Measurements from ENCODE around the gene PKNOX2.

Gene PKNOX2

DNA sequence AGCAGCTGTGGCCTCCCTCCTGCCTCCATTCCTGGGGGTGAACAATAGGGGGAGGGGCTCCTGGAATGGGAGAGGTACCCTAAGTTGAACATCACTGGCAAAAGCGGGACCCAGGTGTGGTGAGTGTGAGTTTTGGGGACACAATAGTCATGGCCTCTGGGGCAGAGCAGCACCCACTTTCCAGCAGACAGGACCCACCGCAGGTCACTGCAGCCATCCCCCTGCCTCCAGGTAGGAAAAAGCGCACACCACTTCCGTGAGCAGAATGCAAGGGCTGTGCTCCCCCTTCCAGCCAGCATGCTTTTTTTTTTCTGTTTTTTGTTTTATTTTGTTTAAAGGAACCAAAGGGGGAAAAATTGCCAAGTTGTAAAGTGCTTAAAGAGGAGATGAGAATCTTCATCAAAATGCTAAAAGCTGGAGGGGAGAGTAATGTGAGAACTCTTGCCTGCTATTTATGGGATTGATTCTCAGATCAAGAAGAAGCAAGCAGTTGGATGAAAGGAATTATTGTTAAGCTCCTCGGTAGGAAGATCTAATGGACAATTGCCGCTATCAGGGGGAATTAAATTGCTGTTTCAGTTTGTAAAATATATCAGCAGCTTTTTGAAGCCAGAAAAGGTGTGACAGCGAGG is 178.7 kb downstream of the PKNOX2 start:
- TF ChIP-seq, protein P1, sequence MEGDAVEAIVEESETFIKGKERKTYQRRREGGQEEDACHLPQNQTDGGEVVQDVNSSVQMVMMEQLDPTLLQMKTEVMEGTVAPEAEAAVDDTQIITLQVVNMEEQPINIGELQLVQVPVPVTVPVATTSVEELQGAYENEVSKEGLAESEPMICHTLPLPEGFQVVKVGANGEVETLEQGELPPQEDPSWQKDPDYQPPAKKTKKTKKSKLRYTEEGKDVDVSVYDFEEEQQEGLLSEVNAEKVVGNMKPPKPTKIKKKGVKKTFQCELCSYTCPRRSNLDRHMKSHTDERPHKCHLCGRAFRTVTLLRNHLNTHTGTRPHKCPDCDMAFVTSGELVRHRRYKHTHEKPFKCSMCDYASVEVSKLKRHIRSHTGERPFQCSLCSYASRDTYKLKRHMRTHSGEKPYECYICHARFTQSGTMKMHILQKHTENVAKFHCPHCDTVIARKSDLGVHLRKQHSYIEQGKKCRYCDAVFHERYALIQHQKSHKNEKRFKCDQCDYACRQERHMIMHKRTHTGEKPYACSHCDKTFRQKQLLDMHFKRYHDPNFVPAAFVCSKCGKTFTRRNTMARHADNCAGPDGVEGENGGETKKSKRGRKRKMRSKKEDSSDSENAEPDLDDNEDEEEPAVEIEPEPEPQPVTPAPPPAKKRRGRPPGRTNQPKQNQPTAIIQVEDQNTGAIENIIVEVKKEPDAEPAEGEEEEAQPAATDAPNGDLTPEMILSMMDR (IDR thresholded peaks at IDR 0.05; ENCODE audit: low read depth, low read length, missing control alignments): no peak

DNA sequence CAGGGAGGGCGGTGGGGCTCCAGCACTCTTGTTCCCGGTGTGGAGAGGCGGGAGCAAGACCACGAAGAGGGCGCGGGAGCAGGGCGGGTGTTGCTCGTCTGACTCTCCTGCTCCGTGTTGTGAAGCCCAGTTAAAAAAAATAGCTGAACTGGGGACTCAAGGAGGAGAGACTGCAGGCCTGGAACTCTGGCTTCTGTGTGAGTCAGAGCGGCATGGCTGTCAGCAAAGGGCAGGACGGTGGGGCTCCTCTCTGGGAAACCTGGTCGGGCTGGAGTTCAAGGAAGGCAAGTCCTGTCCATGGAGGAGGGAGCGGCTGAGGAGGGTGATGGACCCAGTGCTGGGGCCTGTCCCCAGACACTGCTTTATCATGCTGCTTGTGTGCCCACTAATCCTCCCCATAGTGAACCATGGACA is 179.2 kb downstream of the PKNOX2 start:
- H3K4me3 ChIP-seq (replicated peaks; ENCODE audit: low read depth, low read length): no peak overlapping the region
- TF ChIP-seq, protein P1 (IDR thresholded peaks at IDR 0.05; ENCODE audit: low read depth, low read length, missing control alignments): no peak
- DNase-seq (ENCODE audit: extremely low read depth, low read depth): no peak

More for the DNA sequence above, 178.7 kb downstream of the PKNOX2 start:
- H3K4me3 ChIP-seq (replicated peaks; ENCODE audit: low read depth, low read length): no peak overlapping the region
- DNase-seq (ENCODE audit: extremely low read depth, low read depth): no peak

DNA sequence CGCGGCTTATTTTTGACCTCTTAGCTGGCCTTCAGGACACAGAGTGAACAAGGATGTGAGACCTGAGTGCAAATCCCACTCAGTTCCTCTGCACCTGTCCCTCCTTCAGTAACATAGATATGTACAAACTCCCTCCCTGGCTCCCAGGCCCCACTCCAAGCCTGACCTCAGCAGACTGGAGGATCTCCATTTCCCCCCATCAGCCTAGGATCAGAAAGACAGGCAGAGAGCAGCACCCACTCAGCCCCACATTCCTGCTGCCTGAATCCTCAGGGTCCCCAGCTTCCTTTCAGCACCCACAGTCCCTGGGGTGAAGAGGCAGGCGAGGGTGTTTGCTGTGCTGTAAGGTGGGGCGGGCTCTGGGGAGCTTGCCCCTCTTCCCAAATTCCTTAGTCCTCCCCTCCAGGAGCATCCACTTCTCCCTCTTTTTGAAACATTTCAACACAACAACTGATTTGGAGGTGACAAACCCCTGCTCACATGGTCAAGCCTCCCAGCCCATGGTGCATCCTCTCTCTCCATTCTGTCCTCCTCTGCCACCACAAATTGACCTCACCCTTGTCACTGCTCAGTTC is 180.4 kb downstream of the PKNOX2 start:
- H3K4me3 ChIP-seq (replicated peaks; ENCODE audit: low read depth, low read length): no peak overlapping the region
- TF ChIP-seq, protein P1 (IDR thresholded peaks at IDR 0.05; ENCODE audit: low read depth, low read length, missing control alignments): no peak
- DNase-seq (ENCODE audit: extremely low read depth, low read depth): no peak

DNA sequence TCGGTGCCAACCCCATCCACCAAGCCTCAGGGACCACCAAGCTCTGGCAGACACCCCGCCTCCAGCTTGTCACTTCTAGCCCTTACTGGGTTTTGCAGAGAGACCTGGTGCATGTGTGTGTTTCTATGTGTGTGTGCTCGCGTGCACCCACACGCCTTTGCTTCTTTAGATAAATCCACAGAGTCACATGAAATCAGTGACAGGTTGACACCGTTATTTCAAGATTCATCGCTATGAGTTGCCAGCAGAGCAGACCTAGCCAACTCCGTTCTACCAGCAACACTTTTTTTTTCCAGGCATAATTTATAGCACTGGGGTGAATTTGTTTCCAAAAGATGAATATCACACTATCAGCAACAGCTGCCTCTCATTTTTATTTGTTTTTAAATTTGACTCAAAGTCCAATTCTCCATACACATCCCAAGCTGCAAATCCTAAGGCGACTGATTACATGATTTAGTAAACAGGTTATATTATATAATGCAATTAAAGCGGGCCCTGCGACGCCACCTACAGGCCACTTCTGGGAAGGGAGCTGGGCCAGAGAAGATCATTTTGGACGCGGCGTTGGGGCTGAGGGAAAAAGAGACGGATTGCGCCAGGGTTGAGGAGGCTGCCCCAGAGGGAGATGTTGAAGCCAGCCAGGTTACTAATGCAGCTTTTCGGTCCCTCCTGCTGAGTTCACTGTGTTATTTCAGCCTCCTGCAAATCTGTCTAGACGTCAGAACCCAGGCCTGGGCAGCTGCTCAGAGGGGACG is 181.0 kb downstream of the PKNOX2 start:
- no peak for DNase-seq (ENCODE audit: extremely low read depth, low read depth)

DNA sequence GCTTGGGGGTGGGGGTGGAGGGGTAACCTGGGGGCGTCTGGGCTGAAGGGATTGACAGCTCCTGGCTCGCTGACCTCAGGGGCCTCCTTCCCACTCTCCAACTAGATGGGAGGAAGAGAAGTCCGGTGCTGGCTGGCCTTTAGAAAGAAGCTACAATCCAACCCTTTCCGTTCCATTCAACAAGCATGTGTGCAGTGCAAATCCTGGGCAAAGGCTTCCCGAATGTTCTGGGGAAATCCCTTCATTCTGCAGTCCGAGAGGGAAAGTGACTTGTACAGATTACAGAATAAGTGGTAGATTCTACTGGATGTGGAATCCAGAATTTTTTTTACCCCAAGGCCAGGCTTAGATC is 181.6 kb downstream of the PKNOX2 start:
- TF ChIP-seq, protein P1 (IDR thresholded peaks at IDR 0.05; ENCODE audit: low read depth, low read length, missing control alignments): no peak
- DNase-seq (ENCODE audit: extremely low read depth, low read depth): no peak
- H3K4me3 ChIP-seq (replicated peaks; ENCODE audit: low read depth, low read length): no peak overlapping the region

More for the DNA sequence above, 181.0 kb downstream of the PKNOX2 start:
- TF ChIP-seq, protein P1 (IDR thresholded peaks at IDR 0.05; ENCODE audit: low read depth, low read length, missing control alignments): peak; percentile 86
- no peak overlapping the region for H3K4me3 ChIP-seq (replicated peaks; ENCODE audit: low read depth, low read length)

DNA sequence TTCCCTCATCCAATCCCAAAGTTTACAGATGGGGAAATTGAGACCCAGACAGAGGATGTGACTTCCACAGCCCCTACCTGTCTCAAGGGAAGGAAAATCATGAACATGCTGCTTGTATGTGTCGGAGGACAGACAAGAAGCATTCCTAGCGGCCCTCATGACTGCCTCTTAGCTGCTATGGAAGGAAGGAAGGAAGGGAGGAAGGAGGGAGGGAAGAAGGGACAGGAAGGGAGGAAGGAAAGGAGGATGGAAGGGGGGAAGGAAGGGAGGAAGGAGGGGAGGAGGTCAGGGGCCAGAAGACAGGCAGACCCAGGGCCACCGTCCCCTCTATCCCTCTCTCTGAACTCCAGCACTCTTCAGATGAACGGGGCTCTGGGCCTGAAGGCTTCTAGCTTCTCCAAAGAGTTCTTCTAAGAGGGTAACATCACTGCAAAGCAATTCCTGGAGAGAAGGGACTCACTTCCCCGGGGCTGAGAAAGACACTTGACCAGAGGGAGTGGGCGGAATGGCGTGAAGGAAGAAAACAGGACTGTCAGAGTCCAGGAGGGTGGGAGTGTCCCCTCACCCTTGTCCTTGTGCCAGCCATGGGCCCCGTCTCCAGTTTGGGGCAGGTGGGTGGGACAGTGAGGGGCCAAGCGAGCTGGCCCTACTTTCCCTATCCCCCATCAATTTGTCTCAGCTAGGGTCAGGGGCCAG is 182.2 kb downstream of the PKNOX2 start:
- no peak for DNase-seq (ENCODE audit: extremely low read depth, low read depth)
- TF ChIP-seq, protein P1 (IDR thresholded peaks at IDR 0.05; ENCODE audit: low read depth, low read length, missing control alignments): no peak
- no peak overlapping the region for H3K4me3 ChIP-seq (replicated peaks; ENCODE audit: low read depth, low read length)

Data from HFF-Myc (cell line).